ENCODE results near the gene NOX5.

- no peak for TF ChIP-seq ARNT (IDR thresholded peaks at IDR 0.05)
- TF ChIP-seq SUZ12 (IDR thresholded peaks at IDR 0.05) = no peak
Measured at GRCh38 chr15:68987120-68987519, 27.4 kb upstream of the NOX5 start.

Data from HEK293T (cell line).